Psoas muscle (tissue), 8 donors: Measurements from ENCODE around the gene RPL13. TPM values are rescaled to one million over a fixed set of nuclear protein-coding genes. Genes with fewer than 3 reads are reported as not detected.

ENCODE experiments used
- ATAC-seq, 4 donors: fragments of 200-7000 bp; cut with Tn5 transposase; one replicate each; pipeline ENCODE4 v1.9.1; 2020; ENCODE audit warnings: moderate library complexity in 3 of 4, mild to moderate bottlenecking in 2 of 4
- DNase-seq, 2 donors: peaks; one replicate each; pipeline ENCODE4 v3.0.0-alpha.2; 2020
- H3K27ac ChIP-seq: fragments of 200-600 bp; one replicate; pipeline ENCODE4 v1.8.0; 2022
- H3K27me3 ChIP-seq, 3 donors: fragments of 200-600 bp in 1 of 3; one replicate each; pipeline versions ENCODE4 v1.6.1 to v1.8.0; 2013 to 2022; ENCODE audit warnings: low read length in 2 of 3, mild to moderate bottlenecking in 2 of 3, moderate library complexity in 1 of 3; ENCODE audit not compliant: insufficient read depth in 3 of 3
- H3K36me3 ChIP-seq, 2 donors: fragments of 200-600 bp in 1 of 2; one replicate each; pipeline versions ENCODE4 v1.6.1 to v1.8.0; 2013 to 2022; ENCODE audit warnings: low read depth in 1 of 2, mild to moderate bottlenecking in 1 of 2, moderate library complexity in 1 of 2; ENCODE audit not compliant: insufficient read depth in 1 of 2
- H3K4me1 ChIP-seq: fragments of 200-600 bp; one replicate; pipeline ENCODE4 v1.8.0; 2022
- H3K4me3 ChIP-seq: fragments of 200-600 bp; one replicate; pipeline ENCODE4 v1.8.0; 2022; ENCODE audit warnings: mild to moderate bottlenecking
- H3K9me3 ChIP-seq: fragments of 200-600 bp; one replicate; pipeline ENCODE4 v1.8.0; 2022
- CTCF ChIP-seq: fragments of 200-600 bp; IDR thresholded peaks from one replicate; pipeline ENCODE4 v1.8.0; 2022; ENCODE audit warnings: antibody characterized with exemption
- WGBS, 3 donors: extraction: QIAGEN DNeasy Blood & Tissue Kit; methylation state at CpG; one replicate each; pipeline versions ENCODE4 v1.1.6 to v1.1.7; 2013; 5-methylcytosine and 5-hydroxymethylcytosine counted together
- intact Hi-C, 2 donors: fragments of 100-400 bp; cut with DNase I; formaldehyde crosslinking; loops; one replicate each; pipeline versions ENCODE4 v1.11.0 to v1.14.2; 2022
- polyA plus RNA-seq, 3 donors: library from polyadenylated mRNA; stranded (reverse); fragments of 200-250 nt; gene quantifications; one replicate each; pipeline ENCODE4 v1.2.3, GENCODE V29; 2013
- total RNA-seq, 4 donors: library from RNA; stranded (reverse); fragmentation: NEBNext Ultra II Directional in 2 of 4; extraction: Animal tissue kit (Norgen Biotek cat#: 25700) in 2 of 4; gene quantifications; one replicate each; pipeline versions ENCODE4 v1.2.1 to v1.2.4, GENCODE V29; 2021 to 2023
- donor health status: healthy with polysubstance abuse.
- donor health status: DM: no; HTN: no; CAD: no; lungs with moderate emphysema.
- donor health status: Bipolar disorder and iron deficiency.
- donor health status: healthy.
- donor health status: DM: yes; HTN: yes; CAD: no.
- donor health status: DM: no; HTN: no; CAD: no.
- donor health status: DM: no; HTN: no; CAD: no.
- donor health status: DM: yes; HTN: yes; CAD: no.

The RPL13 gene
- total and polyA plus RNA-seq, 7 donors: 1,039 to 7,334 (median 1,769) TPM

GRCh38 chr16:89536371-89536770, 24.1 kb upstream of the RPL13 start:
- intact Hi-C loops: no loop called here
- TF ChIP-seq CTCF: no peak
- ATAC-seq (no peak), DNase-seq (no peak)
- 96 to 100% (median 100%) methylated on average over 7 to 21 of the region's 24 CpGs for WGBS, 3 donors
- Histone ChIP-seq H3K4me1 (peaks cover 25% of the 10 kb centered on the region), H3K27ac (no peak overlapping the region), H3K9me3 (no peaks in the 10 kb centered on the region), H3K27me3 (no peaks in the 10 kb centered on the region), H3K4me3 (no peak overlapping the region), H3K36me3 (peaks cover 4 to 86% of the 10 kb centered on the region in 2 donors)

GRCh38 chr16:89536886-89537548, 23.5 kb upstream of the RPL13 start:
- WGBS, 3 donors: 83 to 86% (median 85%) methylated on average over 36 of the region's 36 CpGs
- TF ChIP-seq CTCF: no peak
- peaks cover 21% of the 10 kb centered on the region for H3K4me1 ChIP-seq
- ATAC-seq (no peak), DNase-seq (no peak)
- intact Hi-C loops: no loop called here
- H3K36me3 ChIP-seq: peaks cover 0 to 86% of the 10 kb centered on the region in 2 donors
- no peak overlapping the region for H3K27ac ChIP-seq
- H3K27me3 ChIP-seq: no peaks in the 10 kb centered on the region
- no peak overlapping the region for H3K4me3 ChIP-seq
- no peaks in the 10 kb centered on the region for H3K9me3 ChIP-seq

- H3K36me3 ChIP-seq: peaks cover 0 to 85% of the 10 kb centered on the region in 2 donors
- H3K4me3 ChIP-seq: no peak overlapping the region
- no peaks in the 10 kb centered on the region for H3K9me3 ChIP-seq
- intact Hi-C loops: no loop called here
- peaks cover 21% of the 10 kb centered on the region for H3K4me1 ChIP-seq
- ATAC-seq (no peak), DNase-seq (no peak)
- H3K27ac ChIP-seq: no peak overlapping the region
- H3K27me3 ChIP-seq: no peaks in the 10 kb centered on the region
- 90 to 96% (median 92%) methylated on average over 7 of the region's 7 CpGs for WGBS, 3 donors
- no peak for TF ChIP-seq CTCF
Measured at GRCh38 chr16:89537549-89537925, 22.9 kb upstream of the RPL13 start.

GRCh38 chr16:89538286-89538685, 22.2 kb upstream of the RPL13 start:
- peaks cover 21% of the 10 kb centered on the region for H3K4me1 ChIP-seq
- H3K27ac ChIP-seq: no peak overlapping the region
- DNase-seq: no peak
- H3K4me3 ChIP-seq: no peak overlapping the region
- no peaks in the 10 kb centered on the region for H3K9me3 ChIP-seq
- no peak for ATAC-seq
- intact Hi-C loops: no loop called here
- H3K27me3 ChIP-seq: no peaks in the 10 kb centered on the region
- TF ChIP-seq CTCF: no peak
- peaks cover 0 to 79% of the 10 kb centered on the region in 2 donors for H3K36me3 ChIP-seq
- 88 to 92% (median 89%) methylated on average over 10 to 12 of the region's 12 CpGs for WGBS, 3 donors

- WGBS, 3 donors: 84 to 90% (median 86%) methylated on average over 13 of the region's 13 CpGs
- DNase-seq (no peak), ATAC-seq (no peak)
- intact Hi-C loops: no loop called here
- Histone ChIP-seq H3K4me3 (no peak overlapping the region), H3K9me3 (no peaks in the 10 kb centered on the region), H3K27me3 (no peaks in the 10 kb centered on the region), H3K27ac (no peak overlapping the region), H3K4me1 (peaks cover under 1% of the 10 kb centered on the region), H3K36me3 (peaks cover 0 to 75% of the 10 kb centered on the region in 2 donors)
- TF ChIP-seq CTCF: no peak
Measured at GRCh38 chr16:89540557-89540956, 19.9 kb upstream of the RPL13 start.
